NCI-H1105 treated with DMSO at 0.1 percent for 48 hours (cell line): Measurements from ENCODE around the gene SLAMF9.

Source experiments
- DNase-seq: peaks from one replicate; lab custom pipeline; 2025; lab: John Stamatoyannopoulos, UW

SLAMF9 gene

DNA sequence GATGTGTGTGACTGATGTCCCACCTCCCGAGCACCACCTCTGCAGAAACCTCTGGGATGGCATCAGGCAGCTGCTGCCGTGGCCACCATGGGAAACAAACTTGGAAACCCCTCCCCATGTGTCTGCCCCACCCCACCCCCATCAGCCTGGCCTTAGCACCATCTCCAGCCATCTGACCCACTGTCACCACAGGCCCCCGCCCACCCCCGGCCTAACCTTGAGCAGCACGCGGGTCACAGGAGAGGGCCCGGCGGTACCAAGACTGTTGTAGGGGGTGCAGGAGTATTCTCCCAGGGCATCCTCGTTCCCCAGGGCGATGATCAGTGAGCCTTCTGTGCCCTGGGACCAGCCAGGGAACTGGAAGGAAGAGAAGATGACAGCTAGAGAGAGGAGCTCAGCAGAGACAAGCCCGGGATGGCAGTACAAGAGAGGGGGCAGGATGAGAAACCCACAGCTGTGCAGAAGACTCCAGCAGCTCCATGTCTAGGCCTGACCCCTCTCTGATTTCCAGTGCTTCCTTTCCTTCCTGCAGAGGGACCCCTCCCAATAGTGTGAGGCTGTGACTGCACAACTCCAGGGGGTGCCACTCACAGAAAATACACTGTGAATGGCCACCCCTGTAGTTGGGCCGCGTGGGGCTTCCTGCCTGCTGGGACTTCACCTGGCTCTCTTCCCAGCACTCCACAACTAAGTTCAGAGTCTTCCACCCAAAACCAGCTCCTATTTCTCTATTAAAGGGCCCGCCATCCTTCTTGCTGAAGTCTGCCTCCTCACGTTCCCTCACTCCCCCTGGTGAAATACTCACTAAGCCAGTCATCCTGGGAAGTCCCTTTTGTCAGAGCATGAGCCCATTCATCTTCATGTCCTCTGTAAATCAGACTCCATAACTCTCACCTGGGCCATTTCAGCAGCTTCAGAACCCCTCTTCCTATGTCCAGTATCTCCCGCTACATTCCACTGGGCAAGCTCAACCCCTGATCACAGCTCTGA, 21.4 kb downstream of the SLAMF9 start:
- DNase-seq: no peak

DNA sequence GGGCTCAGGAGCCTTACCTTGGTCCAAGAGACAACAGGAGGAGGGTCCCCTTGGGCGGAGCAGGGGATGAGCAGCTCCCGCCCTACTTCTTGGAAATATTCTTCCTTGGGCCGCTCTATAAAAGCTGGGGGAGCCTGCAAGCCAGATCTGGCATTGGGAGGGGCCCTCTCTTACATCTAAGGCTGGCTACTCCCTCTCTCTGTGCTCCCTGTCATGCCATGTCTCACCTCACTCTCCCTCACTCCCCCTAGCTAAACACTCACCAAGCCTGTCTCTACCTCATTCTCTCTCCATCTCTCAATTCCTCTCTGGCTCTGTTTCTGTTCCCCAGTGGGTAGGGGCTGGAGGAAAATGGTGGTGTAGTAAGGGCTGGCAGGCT, 22.3 kb downstream of the SLAMF9 start:
- DNase-seq: no peak

DNA sequence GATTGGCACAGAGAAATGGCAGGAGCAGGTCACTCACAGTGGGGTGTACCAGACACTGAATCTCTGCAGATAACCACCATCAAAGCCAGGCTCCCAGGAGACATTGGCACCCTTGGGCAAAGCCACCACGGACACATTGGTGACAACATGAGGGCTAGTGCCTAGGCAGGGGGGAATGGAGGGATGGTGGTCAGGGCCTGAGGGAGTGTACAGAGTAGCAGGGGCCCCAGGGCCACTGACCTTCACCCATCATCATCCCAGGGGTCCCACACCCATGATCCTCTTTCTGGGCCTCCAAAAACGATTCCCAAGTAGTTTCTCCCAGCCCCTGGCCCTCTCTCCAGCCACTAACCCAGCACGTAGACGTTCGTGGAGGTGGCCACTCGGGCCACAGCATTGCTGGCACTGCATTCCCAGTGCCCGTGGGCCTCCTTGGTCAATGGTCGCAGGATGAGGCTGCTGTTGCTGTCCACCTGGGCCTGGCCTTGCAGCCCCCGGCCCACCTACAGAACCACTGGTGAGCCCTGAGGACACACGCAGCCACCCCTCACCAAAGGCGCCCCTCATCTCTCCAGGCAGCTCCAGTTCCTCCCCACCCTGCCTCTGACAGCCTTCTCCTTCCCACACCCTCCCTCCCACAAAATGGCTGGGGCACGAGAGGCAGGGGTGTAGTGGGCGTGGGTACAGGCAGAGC, 22.8 kb downstream of the SLAMF9 start:
- DNase-seq: no peak

DNA sequence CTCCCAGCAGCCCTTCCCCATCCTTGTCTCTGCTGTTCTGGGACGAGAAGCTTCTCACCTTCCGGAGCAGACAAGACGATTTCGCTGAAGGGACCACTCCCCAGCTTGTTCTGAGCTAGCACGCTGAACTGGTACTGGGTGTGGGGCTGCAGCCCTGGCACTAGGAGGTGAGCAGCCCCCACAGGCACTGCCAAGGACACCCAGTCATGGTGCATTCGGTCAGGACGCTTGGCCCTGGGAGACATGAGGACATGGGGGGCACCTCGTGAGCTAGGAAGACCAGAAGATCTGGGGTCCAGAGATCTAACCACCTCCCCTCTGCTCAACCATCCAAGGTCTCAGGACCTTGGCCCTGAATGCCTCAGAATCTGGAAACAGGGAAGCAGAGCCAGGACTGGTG, 23.4 kb downstream of the SLAMF9 start:
- DNase-seq: no peak

DNA sequence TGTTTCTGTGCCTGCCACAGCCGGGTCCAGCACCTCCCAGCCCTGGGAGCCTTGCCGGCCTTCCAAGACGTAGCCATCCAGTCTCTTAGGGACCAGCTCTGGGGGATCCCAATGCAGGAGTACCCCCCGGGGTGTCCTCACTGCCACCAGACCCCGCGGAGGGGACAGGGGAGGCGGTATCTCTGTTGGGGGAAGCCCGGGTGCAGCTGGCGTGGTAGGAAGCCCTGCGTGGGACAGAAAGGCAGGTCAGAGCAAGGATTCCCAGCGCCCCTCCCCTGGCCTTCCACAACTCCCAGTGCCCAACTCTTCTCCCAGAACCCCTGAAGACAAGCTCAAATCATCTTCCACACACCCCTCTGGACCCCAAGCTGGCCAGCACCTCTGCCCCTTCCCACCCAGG, 23.8 kb downstream of the SLAMF9 start:
- no peak for DNase-seq

DNA sequence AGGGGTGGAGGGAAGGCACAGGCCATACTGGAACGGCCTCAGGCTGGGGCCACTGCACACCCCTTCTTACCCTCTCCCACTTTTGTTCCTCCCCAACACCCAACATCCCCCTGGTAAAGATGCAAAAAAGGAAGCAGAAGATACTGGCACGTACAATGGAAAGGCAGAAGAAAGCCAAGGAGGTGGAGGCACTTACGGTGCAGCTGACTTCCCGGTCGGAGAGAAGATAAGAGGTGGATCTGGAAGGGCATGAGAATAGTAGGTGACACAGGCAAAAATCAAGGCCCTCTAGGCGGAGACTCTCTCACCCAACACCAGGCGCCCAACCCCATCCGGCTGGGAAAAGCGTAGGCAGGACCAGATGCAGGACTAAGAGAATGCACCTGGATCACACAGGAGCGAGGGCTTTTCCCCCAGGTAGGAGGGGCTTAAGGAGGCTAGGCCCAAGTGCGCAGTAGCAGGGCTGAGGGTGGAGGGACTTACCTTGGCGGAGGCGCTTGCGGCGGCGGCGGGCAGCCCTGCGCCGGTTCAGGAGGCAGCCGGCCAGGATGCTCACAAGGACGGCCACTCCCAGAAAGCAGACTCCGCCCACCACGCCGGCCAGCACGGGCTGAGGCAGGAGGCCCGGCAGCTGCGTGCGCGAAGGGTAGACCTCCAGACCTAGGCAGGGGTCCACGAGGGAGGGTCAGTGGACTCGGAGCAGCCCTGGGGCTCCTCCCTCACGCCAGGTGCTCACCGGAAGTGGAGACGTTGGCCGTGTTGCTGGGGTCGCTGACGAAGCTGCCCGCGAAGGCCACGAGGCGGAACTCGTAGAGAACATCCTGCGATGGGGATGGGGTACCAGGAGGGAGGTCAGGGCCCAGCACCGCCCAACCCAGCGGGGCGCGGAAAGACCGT, 24.6 kb downstream of the SLAMF9 start:
- no peak for DNase-seq

DNA sequence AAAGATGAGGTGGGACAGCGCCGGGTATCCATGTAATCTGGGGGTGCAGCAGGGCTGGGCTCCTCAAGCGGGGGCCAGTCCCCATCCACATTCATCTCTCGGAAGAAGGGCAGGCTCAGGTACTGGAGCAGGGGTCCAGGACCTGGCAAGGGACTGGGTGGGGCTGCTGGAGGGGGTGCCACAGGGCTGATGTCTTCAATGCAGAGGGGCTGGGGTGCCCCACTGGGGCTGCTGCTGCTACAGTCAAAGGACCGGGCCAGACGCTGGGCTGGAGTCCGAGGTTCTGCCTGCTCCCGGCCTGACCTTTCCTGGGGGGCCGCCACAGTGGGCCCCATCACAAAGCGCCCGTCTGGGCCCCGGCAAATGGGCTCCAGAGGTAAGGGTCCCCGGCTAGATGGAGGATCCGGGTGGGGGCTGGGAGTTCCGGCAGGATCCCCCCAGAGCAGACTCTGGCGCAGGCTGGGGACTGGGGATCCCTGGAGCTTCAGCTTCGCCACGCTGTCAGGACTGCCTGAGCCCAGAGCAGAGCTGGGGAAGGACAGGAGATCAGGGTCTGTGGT, 25.5 kb downstream of the SLAMF9 start:
- no peak for DNase-seq

DNA sequence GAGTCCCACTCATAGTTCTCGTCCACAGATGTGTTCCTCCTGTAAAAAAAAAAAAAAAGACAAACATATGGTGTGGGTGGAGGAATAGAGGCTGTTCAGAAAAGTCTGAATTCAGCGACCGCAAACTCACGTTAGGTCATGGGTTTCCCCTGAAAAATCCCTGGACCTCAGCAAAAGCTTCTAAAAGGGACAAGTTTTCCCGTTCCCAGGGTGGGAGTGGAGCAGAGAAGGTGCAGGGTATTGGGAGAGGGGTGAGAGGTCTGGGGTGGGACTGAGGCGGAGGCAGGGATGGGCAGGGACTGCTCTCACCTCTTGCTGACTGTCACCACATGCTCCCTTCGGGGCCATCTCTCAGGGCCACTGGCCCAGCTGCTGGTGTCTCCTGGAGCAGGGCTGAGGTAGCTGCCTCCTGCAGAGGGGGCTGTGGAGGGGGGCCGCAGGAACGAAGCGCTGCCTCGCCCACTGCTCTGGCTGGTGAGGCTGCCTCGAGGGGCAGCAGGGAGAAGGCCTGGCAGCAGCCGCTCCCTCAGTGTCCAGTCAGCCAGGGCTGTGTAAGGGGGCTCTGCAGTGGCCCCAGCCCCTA, 26.1 kb downstream of the SLAMF9 start:
- DNase-seq: no peak

DNA sequence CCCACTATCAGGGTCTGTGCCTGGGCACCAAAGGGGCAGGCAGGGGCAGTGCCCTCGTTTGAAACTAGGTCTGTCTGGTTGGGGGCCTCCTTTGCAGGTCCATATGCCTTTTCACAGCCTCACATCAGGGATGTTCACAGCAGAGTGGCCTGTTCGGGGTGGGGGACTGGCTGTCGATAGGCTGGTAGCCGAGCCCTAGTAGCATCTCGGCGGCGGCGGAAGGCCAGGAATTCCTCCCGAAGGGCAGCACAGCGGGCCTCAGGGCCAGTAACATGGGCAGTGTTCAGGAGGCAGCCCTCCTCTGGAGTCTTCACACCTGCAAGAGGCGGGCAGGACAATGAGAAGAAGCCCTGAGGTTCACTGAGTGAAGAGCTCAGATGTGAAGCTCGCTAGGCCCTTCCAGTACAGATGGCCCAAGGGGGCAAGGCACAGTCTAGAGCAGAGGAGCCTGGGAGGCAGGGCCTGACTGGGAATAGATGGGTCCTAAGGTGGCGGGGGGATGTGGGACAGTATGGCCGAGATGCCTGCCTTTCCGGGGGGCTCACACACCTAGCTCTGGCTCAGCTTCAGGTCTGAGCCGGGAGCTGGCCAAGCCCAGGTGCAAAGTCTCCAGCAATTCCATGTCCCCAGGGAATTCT, 26.7 kb downstream of the SLAMF9 start:
- DNase-seq: no peak

DNA sequence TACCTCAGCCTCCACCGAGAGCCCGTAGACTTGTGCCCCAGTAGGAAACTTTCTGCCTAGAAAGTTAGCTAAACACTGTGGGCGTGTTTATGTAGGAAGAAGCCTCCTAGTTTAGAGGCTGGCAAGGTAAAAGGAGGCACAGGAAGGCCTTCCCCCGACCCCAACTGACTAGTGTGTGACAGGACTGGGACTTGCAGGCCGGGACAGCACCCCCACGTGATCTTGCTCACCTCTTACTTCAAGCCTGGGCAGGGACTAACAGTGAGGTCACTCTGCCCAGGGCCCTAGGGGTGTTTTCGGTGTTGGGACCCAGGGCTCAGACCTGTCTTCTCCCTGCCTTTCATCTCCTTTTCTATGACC, 28.3 kb downstream of the SLAMF9 start:
- DNase-seq: peak; percentile 66

DNA sequence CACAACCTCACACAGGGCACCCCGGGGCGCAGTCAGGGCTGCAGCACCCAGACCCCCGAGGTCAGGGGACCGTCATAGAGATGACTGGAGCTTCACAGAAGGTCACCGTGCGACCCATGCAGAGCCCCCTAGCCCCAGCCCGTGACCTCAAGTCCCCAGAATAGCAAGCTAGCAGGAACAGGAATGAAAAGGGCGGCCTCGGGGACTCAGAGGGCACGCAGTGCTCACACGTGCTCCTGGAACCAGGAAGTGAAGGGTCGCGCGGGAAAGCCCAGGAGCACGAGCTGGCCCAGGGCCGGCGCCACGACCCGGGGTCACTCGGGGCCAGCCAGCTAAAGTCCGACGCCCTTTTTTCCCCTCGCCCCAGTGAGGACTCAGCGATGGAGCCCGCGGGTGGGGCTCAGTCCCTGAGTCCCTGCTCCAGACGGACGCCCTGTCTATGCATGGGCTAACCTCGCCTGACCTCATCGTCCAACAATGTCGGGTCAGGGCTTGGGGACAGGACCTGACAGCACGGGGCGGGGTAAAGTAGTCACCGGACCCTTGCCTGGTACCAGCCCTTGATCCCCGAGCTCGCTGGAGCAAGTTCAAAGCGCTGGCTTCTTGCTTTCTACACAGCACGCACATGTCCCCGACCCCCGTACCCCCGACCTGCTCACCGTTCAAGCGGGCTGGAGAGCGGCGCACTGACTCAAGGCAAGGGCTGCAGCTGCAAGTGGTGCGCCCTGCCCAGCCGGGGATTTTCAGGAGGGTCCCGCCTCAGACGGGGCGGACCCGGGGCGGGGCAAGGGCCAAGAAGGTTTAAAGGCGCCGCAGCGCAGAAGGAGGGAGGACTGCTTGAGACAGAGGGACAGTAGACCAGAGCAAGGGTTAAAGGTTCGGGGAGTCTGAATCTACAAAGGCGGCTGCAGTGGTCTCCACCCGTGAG, 29.0 kb downstream of the SLAMF9 start, which contains the start of gene TAGLN2:
Gene TAGLN2 (minus strand): TSS at position 717 of the 928 bp plus-strand sequence. CDS start 4,998 bp downstream, outside the sequence.
- peak; percentile 71 for DNase-seq

DNA sequence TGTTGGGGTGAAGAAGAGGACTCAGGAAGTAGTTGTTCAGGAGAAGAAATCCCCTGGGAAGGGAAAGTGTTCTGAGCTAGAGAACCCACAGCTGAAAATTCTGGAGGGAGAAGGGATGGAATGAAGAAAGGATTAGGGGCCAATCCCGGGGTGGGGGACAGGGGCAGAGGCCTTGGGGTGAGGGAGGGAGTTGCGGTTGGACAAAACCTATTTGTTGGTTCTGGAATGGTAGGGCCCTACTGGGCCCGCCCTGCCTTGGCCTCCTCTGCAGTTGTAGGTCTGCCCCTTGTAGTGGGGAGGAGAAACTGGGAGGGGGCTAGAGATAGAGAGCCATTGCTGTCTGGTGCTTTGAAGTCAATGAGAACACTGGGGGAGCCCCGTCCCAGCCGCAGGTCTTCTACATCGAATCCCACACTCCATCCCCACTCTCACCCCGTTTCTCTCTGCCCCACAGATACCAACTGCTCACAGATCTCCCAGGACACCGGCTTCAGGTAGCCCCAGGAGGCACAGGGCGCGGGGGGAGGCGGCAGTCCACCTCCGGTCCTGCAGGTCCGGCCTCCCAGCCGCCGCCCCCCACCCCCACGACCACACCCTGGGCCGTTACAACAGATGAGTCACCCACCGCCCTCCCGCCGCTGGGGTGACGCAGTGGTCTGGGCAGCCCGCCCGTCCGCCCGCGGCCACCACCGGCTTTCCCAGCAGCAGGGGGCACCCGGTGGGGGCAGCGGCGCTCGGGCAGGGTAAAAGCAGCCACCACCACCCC, 29.8 kb downstream of the SLAMF9 start:
- DNase-seq: no peak

DNA sequence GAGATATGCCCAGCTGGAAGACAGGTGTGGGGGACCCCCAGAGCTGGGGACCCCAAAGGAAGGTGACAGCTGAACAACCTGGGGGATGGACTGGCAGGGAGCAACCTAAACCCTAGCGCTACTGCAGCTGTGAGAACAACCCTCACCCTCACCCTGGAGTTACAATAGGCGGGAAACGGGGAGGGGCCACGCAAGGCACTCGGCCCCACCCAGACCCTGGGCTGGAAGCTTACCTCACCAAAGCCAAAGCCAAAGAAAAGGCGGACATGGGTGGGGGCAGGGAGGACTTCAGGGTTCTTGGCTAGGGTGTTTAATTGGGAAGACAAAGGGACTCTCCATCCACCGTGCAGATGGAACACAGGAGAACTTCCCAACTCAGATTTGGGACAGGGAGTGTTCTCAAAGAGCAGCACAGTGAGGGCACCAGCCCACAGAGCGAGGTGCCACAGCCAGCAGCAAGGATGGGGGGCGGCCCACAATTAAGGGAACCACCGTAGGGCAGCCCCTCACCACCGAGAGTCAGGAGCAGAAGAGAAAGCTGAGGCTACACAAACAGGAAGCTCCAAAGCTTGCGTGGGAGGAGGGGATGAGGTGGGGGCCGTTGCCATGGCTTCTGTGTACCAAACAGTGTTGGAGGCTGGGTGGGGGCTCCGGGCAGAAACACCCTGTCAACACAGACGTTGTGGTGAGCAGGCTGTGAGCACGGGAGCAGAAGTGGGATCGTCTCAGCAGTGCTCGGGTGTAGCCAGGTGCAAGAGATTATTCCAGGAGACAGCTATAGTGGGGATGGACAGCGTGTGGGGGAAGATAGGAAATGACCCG, 30.6 kb downstream of the SLAMF9 start:
- DNase-seq: peak; percentile 54

DNA sequence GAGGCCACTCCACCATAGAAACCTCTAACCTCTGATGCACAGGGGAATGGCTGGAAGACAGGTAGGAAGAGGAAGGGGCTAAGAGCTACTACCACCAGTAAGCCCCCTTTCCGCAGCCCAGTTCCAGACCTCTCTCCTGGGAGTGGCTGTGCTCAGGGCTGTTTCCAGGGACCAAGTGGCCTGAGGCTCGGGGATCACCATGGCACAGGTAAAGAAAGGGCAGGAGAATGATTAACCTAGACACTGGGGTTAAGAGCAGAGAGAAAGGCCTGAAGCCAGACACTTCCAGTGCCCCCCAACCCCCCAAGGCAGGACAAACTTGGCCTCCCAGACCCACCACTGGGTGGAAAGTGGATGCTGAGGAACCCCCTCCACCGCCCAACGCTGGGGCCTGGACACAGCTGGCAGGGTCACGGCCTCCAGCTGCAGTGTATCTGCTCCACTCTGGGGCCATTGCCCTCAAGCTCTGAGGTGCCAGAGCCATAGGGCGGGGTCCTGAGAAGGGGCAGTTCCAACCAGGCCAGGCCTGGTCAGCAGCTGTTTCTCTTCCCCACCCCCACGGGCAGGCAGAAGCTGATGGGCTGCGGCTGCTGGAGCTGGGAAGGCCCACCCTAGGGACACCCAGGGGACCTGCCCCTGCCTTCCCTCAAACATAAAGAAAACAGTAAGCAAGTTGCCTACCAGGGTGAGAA, 31.4 kb downstream of the SLAMF9 start:
- no peak for DNase-seq

DNA sequence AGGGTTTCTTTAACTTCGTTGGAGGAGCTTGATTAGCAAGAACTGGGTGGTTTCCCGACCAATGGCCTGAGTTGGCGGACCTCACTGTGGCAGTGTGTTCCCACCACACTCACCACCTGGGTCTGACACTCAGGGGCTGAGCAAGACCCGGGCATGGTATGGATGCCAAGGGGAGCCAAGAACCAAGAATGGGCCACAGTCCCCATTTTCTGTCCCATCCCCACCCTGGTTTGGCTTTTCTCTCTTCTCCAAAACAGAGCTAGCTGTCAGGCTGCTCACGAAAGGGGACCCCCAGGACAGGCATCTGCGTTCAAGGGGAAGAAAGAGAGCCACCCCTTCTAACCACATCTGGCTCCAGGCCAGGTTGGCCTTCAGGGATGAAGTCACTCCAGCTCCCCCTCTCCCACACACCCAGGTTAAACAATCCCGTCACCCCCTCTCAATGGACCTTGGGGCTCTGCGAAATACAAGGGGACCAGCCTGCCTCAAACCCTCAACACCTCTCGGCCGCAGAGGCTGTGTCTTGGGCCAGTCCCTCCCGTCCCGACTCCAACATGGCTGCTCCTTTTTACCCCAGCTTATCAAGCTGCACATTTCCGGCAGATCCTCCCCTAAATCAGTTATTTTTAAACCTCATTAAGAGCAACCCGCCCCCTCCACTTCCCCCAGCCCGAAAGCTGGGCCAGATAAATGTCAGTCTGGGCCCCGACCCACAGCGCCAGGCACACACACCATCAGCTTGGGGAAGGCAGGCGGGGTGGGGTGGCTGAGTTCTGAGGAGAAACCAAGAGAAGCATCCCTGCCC, 32.1 kb downstream of the SLAMF9 start:
- no peak for DNase-seq

DNA sequence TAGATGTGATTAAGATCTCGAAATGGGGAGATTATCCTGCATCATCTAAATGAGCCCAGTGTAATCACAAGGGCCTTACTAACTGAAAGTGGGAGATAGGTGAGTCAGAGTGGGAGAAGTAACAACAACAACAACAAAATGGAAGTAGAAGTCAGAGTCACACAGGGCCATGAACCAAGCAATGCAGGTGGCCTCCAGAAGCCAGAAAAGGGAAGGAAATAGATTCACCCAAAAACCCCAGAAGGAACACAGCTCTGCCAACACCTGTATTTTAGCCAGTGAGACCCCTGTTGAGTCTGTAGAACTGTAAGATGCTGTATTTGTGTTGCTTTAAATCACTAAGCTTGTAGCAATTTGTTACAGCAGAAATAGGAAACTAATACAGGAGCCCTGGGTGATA, 32.8 kb downstream of the SLAMF9 start:
- no peak for DNase-seq

DNA sequence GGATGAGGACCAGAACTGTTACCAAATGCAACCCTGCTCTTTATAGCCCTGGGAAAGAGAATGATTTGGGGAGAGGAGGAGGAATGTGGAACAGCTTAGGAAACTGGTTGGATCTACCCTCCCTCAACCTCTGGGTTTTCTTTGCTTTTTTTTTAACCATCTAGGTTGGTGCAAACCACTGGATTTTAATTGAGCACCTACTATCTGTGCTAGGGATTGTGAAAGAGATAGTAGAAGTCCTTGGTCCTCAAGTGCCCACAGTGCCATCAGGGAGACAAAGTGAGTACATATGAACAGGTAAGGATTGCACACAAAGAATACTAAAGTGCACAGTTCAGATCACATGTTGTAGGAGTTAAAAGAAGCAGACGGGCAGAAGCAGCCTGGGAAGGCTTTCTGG, 33.4 kb downstream of the SLAMF9 start:
- no peak for DNase-seq
